Measurements from ENCODE around the gene RNF112. TPM values are rescaled to one million over a fixed set of nuclear protein-coding genes. Genes with fewer than 3 reads are reported as not detected.

The RNF112 gene
- polyA plus RNA-seq, 3 donors = 0.57 TPM; not detected in 2

GRCh38 chr17:19421219-19421618, 10.2 kb downstream of the RNF112 start:
- no peak overlapping the region for H2AFZ ChIP-seq (ENCODE audit: insufficient read depth, low read depth, low read length, poor library complexity, severe bottlenecking)
- Mint-ChIP-seq H3K36me3 (no peaks in the 10 kb centered on the region), H3K4me3 (no peak overlapping the region), H3K9me3 (peaks cover 0 to 3% (median 0%) of the 10 kb centered on the region in 7 donors), H3K27ac (no peak overlapping the region), H3K4me1 (peaks cover 14% of the 10 kb centered on the region), H3K27me3 (ENCODE audit: low read depth in 3 of 3) (peaks cover 0 to 4% (median 2%) of the 10 kb centered on the region in 3 donors)
- TF ChIP-seq CTCF (IDR thresholded peaks at IDR 0.05) = no peak
- peaks cover 3 to 7% of the 10 kb centered on the region in 2 donors for H3K4me1 ChIP-seq (ENCODE audit: control insufficient read depth in 1 of 2, insufficient read depth in 2 of 2, low read length in 2 of 2)
- H3K4me3 ChIP-seq (replicated peaks in 1 of 3; ENCODE audit: low read depth in 2 of 3, low read length in 3 of 3) = no peak overlapping the region
- H3K9ac ChIP-seq (ENCODE audit: insufficient read depth, low read length, poor library complexity, severe bottlenecking) = no peak overlapping the region
- H3K79me2 ChIP-seq (ENCODE audit: insufficient read depth, low read length) = no peaks in the 10 kb centered on the region
- H3K9me3 ChIP-seq (replicated peaks in 1 of 2; ENCODE audit: control insufficient read depth in 1 of 2, insufficient read depth in 1 of 2, low read length in 2 of 2) = no peaks in the 10 kb centered on the region
- DNase-seq = no peak
- H3K36me3 ChIP-seq (replicated peaks in 1 of 2; ENCODE audit: control insufficient read depth in 1 of 2, insufficient read depth in 2 of 2, low read length in 2 of 2) = no peaks in the 10 kb centered on the region
- H3K4me2 ChIP-seq (replicated peaks; ENCODE audit: extremely low read depth, low read length, poor library complexity, severe bottlenecking) = no peak overlapping the region
- H4K20me1 ChIP-seq (ENCODE audit: insufficient read depth, low read length) = no peaks in the 10 kb centered on the region
- H3K27ac ChIP-seq (ENCODE audit: low read depth in 1 of 2, low read length in 2 of 2) = no peak overlapping the region
- no peaks in the 10 kb centered on the region for H3K27me3 ChIP-seq (ENCODE audit: control insufficient read depth in 2 of 2, insufficient read depth in 2 of 2, low read length in 2 of 2)
- intact Hi-C loops (cut with micrococcal nuclease) = no loop called here
- no CpG with 5 or more reads among the region's 4 CpGs for WGBS (ENCODE audit: insufficient coverage)

GRCh38 chr17:19421926-19422325, 10.9 kb downstream of the RNF112 start:
- Histone ChIP-seq H3K4me2 (replicated peaks; ENCODE audit: extremely low read depth, low read length, poor library complexity, severe bottlenecking) (no peak overlapping the region), H3K9me3 (replicated peaks in 1 of 2; ENCODE audit: control insufficient read depth in 1 of 2, insufficient read depth in 1 of 2, low read length in 2 of 2) (no peaks in the 10 kb centered on the region), H3K4me3 (replicated peaks in 1 of 3; ENCODE audit: low read depth in 2 of 3, low read length in 3 of 3) (no peak overlapping the region), H3K9ac (ENCODE audit: insufficient read depth, low read length, poor library complexity, severe bottlenecking) (no peak overlapping the region), H3K36me3 (replicated peaks in 1 of 2; ENCODE audit: control insufficient read depth in 1 of 2, insufficient read depth in 2 of 2, low read length in 2 of 2) (no peaks in the 10 kb centered on the region), H4K20me1 (ENCODE audit: insufficient read depth, low read length) (no peaks in the 10 kb centered on the region), H3K27ac (ENCODE audit: low read depth in 1 of 2, low read length in 2 of 2) (no peak overlapping the region), H3K79me2 (ENCODE audit: insufficient read depth, low read length) (no peaks in the 10 kb centered on the region), H2AFZ (ENCODE audit: insufficient read depth, low read depth, low read length, poor library complexity, severe bottlenecking) (no peak overlapping the region), H3K27me3 (ENCODE audit: control insufficient read depth in 2 of 2, insufficient read depth in 2 of 2, low read length in 2 of 2) (no peaks in the 10 kb centered on the region), H3K4me1 (ENCODE audit: control insufficient read depth in 1 of 2, insufficient read depth in 2 of 2, low read length in 2 of 2) (peaks cover 3 to 7% of the 10 kb centered on the region in 2 donors)
- H3K4me3 Mint-ChIP-seq = no peak overlapping the region
- no peaks in the 10 kb centered on the region for H3K36me3 Mint-ChIP-seq
- WGBS (ENCODE audit: insufficient coverage) = no CpG with 5 or more reads among the region's 6 CpGs
- intact Hi-C loops (cut with micrococcal nuclease) = no loop called here
- H3K27me3 Mint-ChIP-seq (ENCODE audit: low read depth in 3 of 3) = peaks cover 0 to 6% (median 2%) of the 10 kb centered on the region in 3 donors
- peaks cover 14% of the 10 kb centered on the region for H3K4me1 Mint-ChIP-seq
- no peak for TF ChIP-seq CTCF (IDR thresholded peaks at IDR 0.05)
- no peak for DNase-seq
- H3K27ac Mint-ChIP-seq = peak overlapping the region in 1 of 7 donors; percentile 38
- peaks cover 0 to 3% (median 0%) of the 10 kb centered on the region in 7 donors for H3K9me3 Mint-ChIP-seq
